Mesenchymal stem cell (in vitro differentiated cells and primary cell): ENCODE measurements around the gene HAUS1.
"Not testable (repeated sequence)": the region's sequence is repeated elsewhere in the genome, so short reads cannot be mapped to it uniquely, and the experiment has no call there.

Source experiments
- DNase-seq: peaks from one replicate; pipeline ENCODE4 v3.0.0-alpha.2; 2013
- H2AFZ ChIP-seq: one replicate; pipeline ENCODE4 v1.6.1; 2013; ENCODE audit warnings: low read depth, mild to moderate bottlenecking, control low read depth, inconsistent platforms, low read length, moderate library complexity
- H2AK5ac ChIP-seq: 2 replicates; pipeline ENCODE4 v1.6.1; 2013; ENCODE audit warnings: low read length, moderate library complexity, mild to moderate bottlenecking, inconsistent platforms; ENCODE audit not compliant: severe bottlenecking
- H2BK120ac ChIP-seq: one replicate; pipeline ENCODE4 v1.6.1; 2013; ENCODE audit warnings: low read depth, mild to moderate bottlenecking, inconsistent platforms, low read length, moderate library complexity
- H2BK12ac ChIP-seq, 2 experiments: one replicate each; pipeline ENCODE4 v1.6.1; 2013; ENCODE audit warnings: inconsistent platforms in 2 of 2, low read length in 2 of 2, mild to moderate bottlenecking in 2 of 2, moderate library complexity in 2 of 2, control low read depth in 1 of 2
- H2BK15ac ChIP-seq: one replicate; pipeline ENCODE4 v1.6.1; 2013; ENCODE audit warnings: mild to moderate bottlenecking, low read depth, inconsistent platforms; ENCODE audit not compliant: poor library complexity, severe bottlenecking
- H2BK5ac ChIP-seq: 2 replicates; pipeline ENCODE4 v1.6.1; 2013; ENCODE audit warnings: low read depth, mild to moderate bottlenecking, low read length, control low read depth, inconsistent platforms; ENCODE audit not compliant: poor library complexity, severe bottlenecking
- H3K14ac ChIP-seq, 2 experiments: one replicate each; pipeline ENCODE4 v1.6.1; 2013; ENCODE audit warnings: inconsistent platforms in 2 of 2, low read length in 2 of 2, control low read depth in 1 of 2, mild to moderate bottlenecking in 1 of 2, moderate library complexity in 1 of 2
- H3K18ac ChIP-seq, 2 experiments: one replicate each; pipeline ENCODE4 v1.6.1; 2013; ENCODE audit warnings: inconsistent platforms in 2 of 2, low read length in 2 of 2, control low read depth in 1 of 2, low read depth in 1 of 2, mild to moderate bottlenecking in 1 of 2
- H3K23ac ChIP-seq, 2 experiments: one replicate each; pipeline ENCODE4 v1.6.1; 2013; ENCODE audit warnings: inconsistent platforms in 2 of 2, low read length in 2 of 2, mild to moderate bottlenecking in 2 of 2, moderate library complexity in 2 of 2, control low read depth in 1 of 2
- H3K27ac ChIP-seq: 2 replicates; pipeline ENCODE4 v1.5.1; 2013; ENCODE audit warnings: mild to moderate bottlenecking, moderate library complexity, low read length, control low read depth, inconsistent platforms; ENCODE audit not compliant: poor library complexity, severe bottlenecking
- H3K27me3 ChIP-seq, 2 experiments: 2 replicates each; pipeline versions ENCODE4 v1.6.1 to v1.7.0; 2013; ENCODE audit warnings: low read length in 2 of 2, mild to moderate bottlenecking in 2 of 2, moderate library complexity in 2 of 2, control low read depth in 1 of 2, inconsistent platforms in 1 of 2; ENCODE audit not compliant: control insufficient read depth in 1 of 2, insufficient read depth in 1 of 2
- H3K36me3 ChIP-seq, 2 experiments: 2 replicates each; pipeline versions ENCODE4 v1.6.1 to v1.7.0; 2013; ENCODE audit warnings: low read length in 2 of 2, control low read depth in 1 of 2, inconsistent platforms in 1 of 2, low read depth in 1 of 2, mild to moderate bottlenecking in 1 of 2; ENCODE audit not compliant: insufficient read depth in 2 of 2, control insufficient read depth in 1 of 2
- H3K4ac ChIP-seq, 2 experiments: one replicate each; pipeline ENCODE4 v1.6.1; 2013; ENCODE audit warnings: inconsistent platforms in 2 of 2, low read length in 2 of 2, mild to moderate bottlenecking in 2 of 2, moderate library complexity in 2 of 2, control low read depth in 1 of 2, low read depth in 1 of 2
- H3K4me1 ChIP-seq: 2 replicates; pipeline ENCODE4 v1.6.1; 2013; ENCODE audit warnings: low read depth, low read length, control low read depth; ENCODE audit not compliant: control insufficient read depth, insufficient read depth
- H3K4me2 ChIP-seq: 2 replicates; pipeline ENCODE4 v1.6.1; 2013; ENCODE audit warnings: low read length, mild to moderate bottlenecking, inconsistent platforms; ENCODE audit not compliant: poor library complexity, severe bottlenecking
- H3K4me3 ChIP-seq, 2 experiments: 2 replicates each; pipeline versions ENCODE4 v1.5.1 to v1.7.0; 2013; ENCODE audit warnings: low read length in 2 of 2, mild to moderate bottlenecking in 2 of 2, control low read depth in 1 of 2, low read depth in 1 of 2; ENCODE audit not compliant: insufficient read depth in 1 of 2
- H3K79me1 ChIP-seq: replicated peaks from 2 replicates; pipeline ENCODE4 v1.6.1; 2013; ENCODE audit warnings: mild to moderate bottlenecking, control low read depth, low read length, inconsistent platforms; ENCODE audit not compliant: poor library complexity, severe bottlenecking
- H3K9ac ChIP-seq: 2 replicates; pipeline ENCODE4 v1.7.0; 2013; ENCODE audit warnings: mild to moderate bottlenecking, low read length, moderate library complexity
- H3K9me3 ChIP-seq: 2 replicates; pipeline ENCODE4 v1.7.0; 2013; ENCODE audit warnings: mild to moderate bottlenecking, low read length; ENCODE audit not compliant: control insufficient read depth
- H4K8ac ChIP-seq: one replicate; pipeline ENCODE4 v1.6.1; 2013; ENCODE audit warnings: inconsistent platforms, mild to moderate bottlenecking, low read length, moderate library complexity
- H4K91ac ChIP-seq: one replicate; pipeline ENCODE4 v1.6.1; 2013; ENCODE audit warnings: mild to moderate bottlenecking, low read length, inconsistent platforms
- WGBS: methylation state at CpG from one replicate; pipeline ENCODE4 v1.1.7; 2013; ENCODE audit warnings: mixed read lengths; 5-methylcytosine and 5-hydroxymethylcytosine counted together

The HAUS1 gene

GRCh38 chr18:46084431-46084830, 19.8 kb upstream of the HAUS1 start:
- Histone ChIP-seq H3K9ac (no peak overlapping the region), H4K91ac (no peak overlapping the region), H2AK5ac (no peak overlapping the region), H2BK15ac (no peak overlapping the region), H2BK5ac (no peak overlapping the region), H3K4me2 (no peak overlapping the region), H3K18ac (no peak overlapping the region), H3K36me3 (peaks cover 63 to 94% of the 10 kb centered on the region in 2 experiments), H3K9me3 (no peaks in the 10 kb centered on the region), H2BK120ac (no peak overlapping the region), H3K79me1 (peaks cover 23% of the 10 kb centered on the region), H3K23ac (no peak overlapping the region), H3K4me3 (no peak overlapping the region), H2BK12ac (no peak overlapping the region), H3K27me3 (no peaks in the 10 kb centered on the region), H4K8ac (no peak overlapping the region), H3K27ac (no peak overlapping the region), H3K4me1 (no peaks in the 10 kb centered on the region), H3K14ac (no peak overlapping the region), H2AFZ (no peak overlapping the region), H3K4ac (no peak overlapping the region)
- 100% methylated on average over 2 of the region's 2 CpGs for WGBS
- DNase-seq, result no peak

GRCh38 chr18:46088501-46088900, 15.7 kb upstream of the HAUS1 start:
- H2AFZ ChIP-seq, H4K91ac ChIP-seq, H3K27me3 ChIP-seq, H3K4ac ChIP-seq, H3K18ac ChIP-seq, H3K4me3 ChIP-seq, H3K14ac ChIP-seq, H2BK120ac ChIP-seq, H3K9ac ChIP-seq, H3K9me3 ChIP-seq, H2AK5ac ChIP-seq, H3K4me2 ChIP-seq, H2BK5ac ChIP-seq, H3K27ac ChIP-seq, H4K8ac ChIP-seq, H3K4me1 ChIP-seq, H2BK12ac ChIP-seq, H2BK15ac ChIP-seq: not testable (repeated sequence)
- peak; percentile 24 for DNase-seq
- WGBS, result 35% methylated on average over 7 of the region's 8 CpGs
- peaks cover 61 to 95% of the 10 kb centered on the region in 2 experiments for H3K36me3 ChIP-seq
- H3K23ac ChIP-seq, result peak overlapping the region in 1 of 2 experiments; percentile 59
- peaks cover 16% of the 10 kb centered on the region for H3K79me1 ChIP-seq

GRCh38 chr18:46095532-46095931, 8.7 kb upstream of the HAUS1 start:
- Histone ChIP-seq H3K4me2 (no peak overlapping the region), H3K4me1 (peaks cover 13% of the 10 kb centered on the region), H4K8ac (no peak overlapping the region), H3K79me1 (peaks cover 5% of the 10 kb centered on the region), H2BK120ac (no peak overlapping the region), H3K4me3 (peak overlapping the region in 1 of 2 experiments; percentile 100), H3K18ac (no peak overlapping the region), H2AFZ (no peak overlapping the region), H3K9me3 (no peaks in the 10 kb centered on the region), H3K23ac (no peak overlapping the region), H2AK5ac (no peak overlapping the region), H2BK15ac (no peak overlapping the region), H2BK5ac (no peak overlapping the region), H4K91ac (no peak overlapping the region), H3K36me3 (peaks cover 25 to 39% of the 10 kb centered on the region in 2 experiments), H3K4ac (no peak overlapping the region), H3K9ac (no peak overlapping the region), H3K27me3 (no peaks in the 10 kb centered on the region), H3K27ac (no peak overlapping the region), H3K14ac (no peak overlapping the region), H2BK12ac (no peak overlapping the region)
- WGBS, result 97% methylated on average over 8 of the region's 10 CpGs
- no peak for DNase-seq

GRCh38 chr18:46096651-46097300, 7.4 kb upstream of the HAUS1 start:
- H3K27me3 ChIP-seq, result no peaks in the 10 kb centered on the region
- 61% methylated on average over 17 of the region's 22 CpGs for WGBS
- peak overlapping the region; percentile 99 to 100 for H3K4me3 ChIP-seq
- H3K9me3 ChIP-seq, result no peaks in the 10 kb centered on the region
- H3K23ac ChIP-seq, result no peak overlapping the region
- H2BK15ac ChIP-seq, result no peak overlapping the region
- peak overlapping the region; percentile 81 for H3K4me2 ChIP-seq
- no peak overlapping the region for H2BK5ac ChIP-seq
- H3K14ac ChIP-seq, result no peak overlapping the region
- H3K9ac ChIP-seq, result peak overlapping the region; percentile 99
- peak overlapping the region; percentile 9 for H3K27ac ChIP-seq
- no peak overlapping the region for H2AFZ ChIP-seq
- H2BK12ac ChIP-seq, result no peak overlapping the region
- H3K79me1 ChIP-seq, result peaks cover 3% of the 10 kb centered on the region
- H2BK120ac ChIP-seq, result no peak overlapping the region
- no peak overlapping the region for H4K8ac ChIP-seq
- H3K4ac ChIP-seq, result no peak overlapping the region
- peak overlapping the region in 1 of 2 experiments; percentile 2 for H3K18ac ChIP-seq
- peaks cover 22 to 26% of the 10 kb centered on the region in 2 experiments for H3K36me3 ChIP-seq
- H3K4me1 ChIP-seq, result peaks cover 13% of the 10 kb centered on the region
- DNase-seq, result peak; percentile 26
- H2AK5ac ChIP-seq, result no peak overlapping the region
- no peak overlapping the region for H4K91ac ChIP-seq
